Activated CD4-positive, alpha-beta memory T cell treated with anti-CD3 and anti-CD28 coated beads for 36 hours (primary cell): ENCODE data around the gene FSIP1. TPM values are rescaled to one million over a fixed set of nuclear protein-coding genes. Genes with fewer than 3 reads are reported as not detected.

Source experiments
- CTCF ChIA-PET: fragments of 350-600 bp; sonication (Branson Sonifier 250); formaldehyde crosslinking; loops from one replicate; lab custom pipeline; 2021; ENCODE audit warnings: antibody characterized with exemption, inconsistent platforms; lab: Charles Lee
- POLR2A ChIA-PET: fragments of 350-600 bp; sonication (Branson Sonifier 250); formaldehyde crosslinking; loops from one replicate; lab custom pipeline; 2021; ENCODE audit warnings: antibody characterized with exemption; lab: Charles Lee
- DNase-seq: peaks from one replicate; pipeline ENCODE4 v3.0.0-alpha.2; 2020
- H3K27ac Mint-ChIP-seq: one replicate; pipeline ENCODE4 v1.8.0; 2021; ENCODE audit warnings: mixed read lengths
- H3K27me3 Mint-ChIP-seq: one replicate; pipeline ENCODE4 v1.8.0; 2021; ENCODE audit warnings: mixed read lengths
- H3K36me3 Mint-ChIP-seq: one replicate; pipeline ENCODE4 v1.8.0; 2021; ENCODE audit warnings: mixed read lengths
- H3K4me1 Mint-ChIP-seq: one replicate; pipeline ENCODE4 v1.8.0; 2021; ENCODE audit warnings: low read depth, mixed read lengths
- H3K4me3 Mint-ChIP-seq: one replicate; pipeline ENCODE4 v1.8.0; 2021; ENCODE audit warnings: mild to moderate bottlenecking, mixed read lengths
- H3K9me3 Mint-ChIP-seq: one replicate; pipeline ENCODE4 v1.8.0; 2021; ENCODE audit warnings: mixed read lengths
- intact Hi-C: fragments of 100-400 bp; cut with micrococcal nuclease; formaldehyde crosslinking; loops from one replicate; pipeline ENCODE4 v1.15.1; 2023
- total RNA-seq, 2 experiments: library from RNA; stranded (reverse); gene quantifications; one replicate each; pipeline ENCODE4 v1.2.3, GENCODE V29; 2021

The FSIP1 gene
- total RNA-seq, 2 experiments from 2014 or later: 0.29 to 0.68 TPM

GRCh38 chr15:39578851-39579486, 203.7 kb downstream of the FSIP1 start:
- POLR2A ChIA-PET: no interaction called here
- intact Hi-C loops: no loop called here
- Mint-ChIP-seq H3K27me3 (peaks cover 51% of the 10 kb centered on the region), H3K27ac (no peak overlapping the region), H3K4me3 (no peak overlapping the region), H3K36me3 (no peaks in the 10 kb centered on the region), H3K4me1 (peaks cover 14% of the 10 kb centered on the region), H3K9me3 (no peaks in the 10 kb centered on the region)
- DNase-seq: no peak
- CTCF ChIA-PET: interaction anchor here (0.7 to 7.8 kb wide), 20 partner anchors 9 to 1138 kb away, joined by 3 to 161 read pairs (median 6); partner anchors contain the start of gene FSIP1

- intact Hi-C loops: no loop called here
- peaks cover 6% of the 10 kb centered on the region for H3K4me1 Mint-ChIP-seq
These were observed 207.5 kb downstream of the FSIP1 start for GRCh38 chr15:39575180-39575579.

GRCh38 chr15:39574427-39574826, 208.2 kb downstream of the FSIP1 start:
- no peak overlapping the region for H3K27ac Mint-ChIP-seq
- intact Hi-C loops: no loop called here
- no peak for DNase-seq
- H3K4me1 Mint-ChIP-seq: peaks cover under 1% of the 10 kb centered on the region
- H3K4me3 Mint-ChIP-seq: no peak overlapping the region
- CTCF ChIA-PET: no interaction called here
- H3K9me3 Mint-ChIP-seq: no peaks in the 10 kb centered on the region
- no peaks in the 10 kb centered on the region for H3K36me3 Mint-ChIP-seq
- peaks cover 35% of the 10 kb centered on the region for H3K27me3 Mint-ChIP-seq
- POLR2A ChIA-PET: no interaction called here

More at GRCh38 chr15:39575180-39575579, 207.5 kb downstream of the FSIP1 start:
- H3K27ac Mint-ChIP-seq: no peak overlapping the region
- DNase-seq: no peak
- H3K4me3 Mint-ChIP-seq: no peak overlapping the region
- no peaks in the 10 kb centered on the region for H3K36me3 Mint-ChIP-seq
- peaks cover 41% of the 10 kb centered on the region for H3K27me3 Mint-ChIP-seq
- no peaks in the 10 kb centered on the region for H3K9me3 Mint-ChIP-seq
- ChIA-PET CTCF (no interaction called here), POLR2A (no interaction called here)

- POLR2A ChIA-PET: no interaction called here
- no peak overlapping the region for H3K27ac Mint-ChIP-seq
- intact Hi-C loops: no loop called here
- DNase-seq: no peak
- CTCF ChIA-PET: interaction anchor here (1.0 kb wide), 1 partner anchor 112 kb away, joined by 3 read pairs; no protein-coding TSS in a partner anchor
- H3K9me3 Mint-ChIP-seq: no peaks in the 10 kb centered on the region
- H3K27me3 Mint-ChIP-seq: peaks cover 31% of the 10 kb centered on the region
- no peak overlapping the region for H3K4me3 Mint-ChIP-seq
- no peaks in the 10 kb centered on the region for H3K4me1 Mint-ChIP-seq
- H3K36me3 Mint-ChIP-seq: no peaks in the 10 kb centered on the region
These were observed 208.8 kb downstream of the FSIP1 start for GRCh38 chr15:39573844-39574243.

GRCh38 chr15:39573287-39573686, 209.4 kb downstream of the FSIP1 start:
- ChIA-PET CTCF (interaction anchor here (1.0 kb wide), 1 partner anchor 112 kb away, joined by 3 read pairs; no protein-coding TSS in a partner anchor), POLR2A (no interaction called here)
- Mint-ChIP-seq H3K4me1 (no peaks in the 10 kb centered on the region), H3K4me3 (no peak overlapping the region), H3K27ac (no peak overlapping the region), H3K9me3 (no peaks in the 10 kb centered on the region), H3K36me3 (no peaks in the 10 kb centered on the region), H3K27me3 (peaks cover 26% of the 10 kb centered on the region)
- intact Hi-C loops: no loop called here
- DNase-seq: no peak

- Mint-ChIP-seq H3K27me3 (peaks cover 5% of the 10 kb centered on the region), H3K9me3 (no peaks in the 10 kb centered on the region), H3K27ac (no peak overlapping the region), H3K4me3 (no peak overlapping the region), H3K4me1 (no peaks in the 10 kb centered on the region), H3K36me3 (no peaks in the 10 kb centered on the region)
- CTCF ChIA-PET: no interaction called here
- no peak for DNase-seq
- POLR2A ChIA-PET: no interaction called here
- intact Hi-C loops: no loop called here
These were observed 216.8 kb downstream of the FSIP1 start for GRCh38 chr15:39565851-39566250.

GRCh38 chr15:39564972-39565665, 217.5 kb downstream of the FSIP1 start:
- ChIA-PET CTCF (no interaction called here), POLR2A (no interaction called here)
- no peaks in the 10 kb centered on the region for H3K9me3 Mint-ChIP-seq
- intact Hi-C loops: no loop called here
- H3K4me1 Mint-ChIP-seq: no peaks in the 10 kb centered on the region
- no peaks in the 10 kb centered on the region for H3K36me3 Mint-ChIP-seq
- DNase-seq: no peak
- H3K4me3 Mint-ChIP-seq: no peak overlapping the region
- no peak overlapping the region for H3K27ac Mint-ChIP-seq
- H3K27me3 Mint-ChIP-seq: peaks cover 5% of the 10 kb centered on the region

GRCh38 chr15:39558421-39558820, 224.2 kb downstream of the FSIP1 start:
- CTCF ChIA-PET: interaction anchor here (1.8 kb wide), 1 partner anchor 22 kb away, joined by 7 read pairs; no protein-coding TSS in a partner anchor
- no peak for DNase-seq
- Mint-ChIP-seq H3K9me3 (no peaks in the 10 kb centered on the region), H3K27ac (no peak overlapping the region), H3K27me3 (peaks cover 2% of the 10 kb centered on the region), H3K4me1 (no peaks in the 10 kb centered on the region), H3K36me3 (no peaks in the 10 kb centered on the region), H3K4me3 (no peak overlapping the region)
- POLR2A ChIA-PET: no interaction called here
- intact Hi-C loops: no loop called here

- Mint-ChIP-seq H3K36me3 (no peaks in the 10 kb centered on the region), H3K27me3 (peaks cover 3% of the 10 kb centered on the region), H3K27ac (no peak overlapping the region), H3K4me3 (no peak overlapping the region), H3K9me3 (no peaks in the 10 kb centered on the region), H3K4me1 (no peaks in the 10 kb centered on the region)
- ChIA-PET CTCF (no interaction called here), POLR2A (no interaction called here)
- no peak for DNase-seq
- intact Hi-C loops: no loop called here
These were observed 226.2 kb downstream of the FSIP1 start for GRCh38 chr15:39556461-39556860.

- H3K4me3 Mint-ChIP-seq: no peak overlapping the region
- CTCF ChIA-PET: no interaction called here
- no peak for DNase-seq
- H3K27me3 Mint-ChIP-seq: peaks cover 3% of the 10 kb centered on the region
- H3K9me3 Mint-ChIP-seq: no peaks in the 10 kb centered on the region
- H3K36me3 Mint-ChIP-seq: no peaks in the 10 kb centered on the region
- no peak overlapping the region for H3K27ac Mint-ChIP-seq
- POLR2A ChIA-PET: no interaction called here
- no peaks in the 10 kb centered on the region for H3K4me1 Mint-ChIP-seq
- intact Hi-C loops: no loop called here
These were observed 226.8 kb downstream of the FSIP1 start for GRCh38 chr15:39555885-39556284.

- ChIA-PET POLR2A (no interaction called here), CTCF (no interaction called here)
- no peak overlapping the region for H3K27ac Mint-ChIP-seq
- no peaks in the 10 kb centered on the region for H3K36me3 Mint-ChIP-seq
- DNase-seq: no peak
- no peaks in the 10 kb centered on the region for H3K4me1 Mint-ChIP-seq
- no peaks in the 10 kb centered on the region for H3K9me3 Mint-ChIP-seq
- H3K4me3 Mint-ChIP-seq: no peak overlapping the region
- intact Hi-C loops: no loop called here
- peaks cover 3% of the 10 kb centered on the region for H3K27me3 Mint-ChIP-seq
These were observed 227.8 kb downstream of the FSIP1 start for GRCh38 chr15:39554746-39555387.

GRCh38 chr15:39553947-39554693, 228.5 kb downstream of the FSIP1 start:
- CTCF ChIA-PET: no interaction called here
- H3K9me3 Mint-ChIP-seq: no peaks in the 10 kb centered on the region
- intact Hi-C loops: no loop called here
- no peaks in the 10 kb centered on the region for H3K36me3 Mint-ChIP-seq
- H3K4me3 Mint-ChIP-seq: no peak overlapping the region
- no peaks in the 10 kb centered on the region for H3K4me1 Mint-ChIP-seq
- no peak for DNase-seq
- peaks cover 3% of the 10 kb centered on the region for H3K27me3 Mint-ChIP-seq
- no peak overlapping the region for H3K27ac Mint-ChIP-seq
- POLR2A ChIA-PET: no interaction called here
